HCT116 (cell line): Measurements from ENCODE around the gene JAK1.

Source experiments
- ATF3 ChIP-seq: IDR thresholded peaks from 2 replicates; pipeline ENCODE4 v1.6.1; 2012
- CBX3 ChIP-seq: IDR thresholded peaks from 2 replicates; pipeline ENCODE4 v1.6.1; 2012; ENCODE audit warnings: low read depth
- CTCF ChIP-seq, 3 experiments: fragments of 200-600 bp in 1 of 3; sonication (generic) in 1 of 3; IDR thresholded peaks in 2 of 3; conservative IDR thresholded peaks in 1 of 3; 2 replicates each; pipeline ENCODE4 v1.5.1; 2012 to 2017; ENCODE audit warnings: low read depth in 2 of 3, low read length in 2 of 3, antibody characterized with exemption in 1 of 3, borderline replicate concordance in 1 of 3, control low read depth in 1 of 3, mild to moderate bottlenecking in 1 of 3, mixed read lengths in 1 of 3, mixed run types in 1 of 3, moderate library complexity in 1 of 3; ENCODE audit not compliant: insufficient read depth in 1 of 3
- EZH2 ChIP-seq: fragments of 200-600 bp; sonication (generic); IDR thresholded peaks from 2 replicates; pipeline ENCODE4 v1.6.1; 2017; ENCODE audit warnings: antibody characterized with exemption, mixed run types
- EZH2phosphoT487 ChIP-seq: fragments of 200-600 bp; IDR thresholded peaks from 2 replicates; pipeline ENCODE4 v1.6.1; 2018; ENCODE audit warnings: antibody characterized with exemption, borderline replicate concordance
- FOSL1 ChIP-seq: IDR thresholded peaks from 2 replicates; pipeline ENCODE4 v1.6.1; 2012; ENCODE audit warnings: low read depth
- JUND ChIP-seq: IDR thresholded peaks from 2 replicates; pipeline ENCODE4 v1.6.1; 2012
- MAX ChIP-seq: IDR thresholded peaks from 2 replicates; pipeline ENCODE4 v1.6.1; 2012
- POLR2A ChIP-seq: IDR thresholded peaks from 2 replicates; pipeline ENCODE4 v1.7.0; 2011; ENCODE audit warnings: borderline replicate concordance; ENCODE audit not compliant: insufficient read depth, insufficient read length; ENCODE audit errors: extremely low read depth
- POLR2AphosphoS5 ChIP-seq: IDR thresholded peaks from 2 replicates; pipeline ENCODE4 v1.6.1; 2011; ENCODE audit warnings: mild to moderate bottlenecking, low read depth, low read length, moderate library complexity
- RAD21 ChIP-seq: IDR thresholded peaks from 2 replicates; pipeline ENCODE4 v1.6.1; 2012; ENCODE audit warnings: low read depth, mild to moderate bottlenecking
- REST ChIP-seq: IDR thresholded peaks from 2 replicates; pipeline ENCODE4 v1.6.1; 2012; ENCODE audit warnings: low read depth
- SP1 ChIP-seq: IDR thresholded peaks from 2 replicates; pipeline ENCODE4 v1.6.1; 2012; ENCODE audit warnings: low read depth

- TF ChIP-seq CTCF (IDR thresholded peaks at IDR 0.05 in 2 of 3, conservative IDR thresholded peaks at IDR 0.05 in 1 of 3; ENCODE audit: borderline replicate concordance in 1 of 3, insufficient read depth in 1 of 3, low read depth in 2 of 3, low read length in 2 of 3) (no peak), POLR2A (no peak), RAD21 (no peak), CBX3 (no peak), EZH2 (no peak), FOSL1 (no peak), JUND (no peak), EZH2phosphoT487 (no peak), ATF3 (no peak), SP1 (no peak), REST (no peak), POLR2AphosphoS5 (no peak), MAX (no peak)
Measured at GRCh38 chr1:64829411-64830029, 136.8 kb downstream of the JAK1 start.
